ENCODE data around the gene ABCB6.
"Not testable (repeated sequence)": the region's sequence is repeated elsewhere in the genome, so short reads cannot be mapped to it uniquely, and the experiment has no call there.

The ABCB6 gene

DNA sequence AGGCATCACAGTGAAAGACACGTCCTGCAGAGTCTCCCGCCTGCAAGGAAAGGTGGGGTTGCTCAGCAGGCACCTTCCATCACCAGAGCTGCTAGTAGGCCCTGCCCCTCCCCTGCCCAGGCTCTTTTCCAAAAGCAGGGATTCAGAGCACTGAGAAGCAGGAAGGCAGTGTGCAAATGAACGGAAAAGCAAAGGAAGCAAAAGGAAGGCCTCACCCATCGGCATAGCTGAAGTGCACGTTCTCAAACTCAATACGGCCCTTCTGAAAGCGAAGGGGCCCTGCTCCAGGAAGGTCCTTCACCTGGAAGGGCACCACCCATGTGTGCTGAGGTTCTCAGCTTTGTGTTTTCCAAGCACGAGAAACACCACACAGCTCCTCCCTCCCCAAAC lies 5.7 kb downstream of the ABCB6 start:
- DNase-seq = no peak

DNA sequence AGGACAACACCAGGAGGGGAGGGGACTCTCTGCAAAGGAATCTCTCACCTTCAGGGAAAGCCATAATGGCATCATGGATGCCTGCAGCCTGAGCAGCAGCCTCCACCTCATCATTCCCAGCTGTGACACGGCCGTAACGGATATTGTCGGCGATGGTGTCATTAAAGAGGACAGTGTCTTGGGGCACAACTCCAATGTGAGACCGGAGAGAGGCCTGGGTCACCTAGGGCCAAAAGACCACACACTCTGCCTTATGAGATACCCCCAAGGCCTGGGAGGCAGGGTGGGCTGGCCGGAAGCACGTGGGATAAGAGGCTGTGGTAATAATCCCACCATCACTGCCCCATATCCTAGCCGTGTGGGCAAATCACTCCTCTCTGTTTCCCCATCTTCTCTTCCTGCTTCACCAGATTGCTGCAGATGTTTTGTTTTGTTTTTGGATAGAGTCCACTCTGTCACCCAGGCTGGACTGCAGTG lies 7.8 kb downstream of the ABCB6 start:
- DNase-seq = no peak

DNA sequence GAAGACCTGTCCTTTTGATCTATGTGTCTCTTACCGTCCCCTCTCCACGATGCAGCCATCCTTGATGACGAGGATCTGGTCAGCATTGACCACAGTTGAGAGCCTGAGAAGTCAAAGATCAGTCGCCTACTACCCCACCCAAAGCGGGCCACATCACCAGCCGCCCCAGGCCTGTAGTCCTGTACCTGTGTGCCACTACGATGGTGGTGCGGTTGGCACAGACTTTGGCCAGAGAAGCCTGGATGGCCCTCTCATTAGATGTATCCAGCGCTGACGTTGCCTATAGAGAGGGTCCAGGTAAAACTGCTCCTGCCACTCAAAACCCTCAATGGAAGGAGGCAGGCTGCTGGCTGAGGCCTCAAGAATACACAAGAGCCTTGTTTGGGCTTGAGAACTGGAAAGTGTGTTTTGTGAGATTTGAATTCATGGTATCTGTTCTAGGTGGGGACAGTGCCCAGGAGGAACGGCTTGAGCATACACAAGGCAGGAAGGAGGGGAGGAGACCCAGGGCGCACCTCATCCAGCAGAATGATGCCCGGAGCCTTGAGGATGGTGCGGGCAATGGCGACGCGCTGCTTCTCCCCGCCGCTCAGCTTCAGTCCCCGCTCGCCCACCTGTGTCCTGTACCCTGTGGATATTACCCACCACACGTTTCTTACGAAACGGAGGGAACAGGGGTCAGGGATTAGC lies 8.4 kb downstream of the ABCB6 start:
- DNase-seq = no peak

DNA sequence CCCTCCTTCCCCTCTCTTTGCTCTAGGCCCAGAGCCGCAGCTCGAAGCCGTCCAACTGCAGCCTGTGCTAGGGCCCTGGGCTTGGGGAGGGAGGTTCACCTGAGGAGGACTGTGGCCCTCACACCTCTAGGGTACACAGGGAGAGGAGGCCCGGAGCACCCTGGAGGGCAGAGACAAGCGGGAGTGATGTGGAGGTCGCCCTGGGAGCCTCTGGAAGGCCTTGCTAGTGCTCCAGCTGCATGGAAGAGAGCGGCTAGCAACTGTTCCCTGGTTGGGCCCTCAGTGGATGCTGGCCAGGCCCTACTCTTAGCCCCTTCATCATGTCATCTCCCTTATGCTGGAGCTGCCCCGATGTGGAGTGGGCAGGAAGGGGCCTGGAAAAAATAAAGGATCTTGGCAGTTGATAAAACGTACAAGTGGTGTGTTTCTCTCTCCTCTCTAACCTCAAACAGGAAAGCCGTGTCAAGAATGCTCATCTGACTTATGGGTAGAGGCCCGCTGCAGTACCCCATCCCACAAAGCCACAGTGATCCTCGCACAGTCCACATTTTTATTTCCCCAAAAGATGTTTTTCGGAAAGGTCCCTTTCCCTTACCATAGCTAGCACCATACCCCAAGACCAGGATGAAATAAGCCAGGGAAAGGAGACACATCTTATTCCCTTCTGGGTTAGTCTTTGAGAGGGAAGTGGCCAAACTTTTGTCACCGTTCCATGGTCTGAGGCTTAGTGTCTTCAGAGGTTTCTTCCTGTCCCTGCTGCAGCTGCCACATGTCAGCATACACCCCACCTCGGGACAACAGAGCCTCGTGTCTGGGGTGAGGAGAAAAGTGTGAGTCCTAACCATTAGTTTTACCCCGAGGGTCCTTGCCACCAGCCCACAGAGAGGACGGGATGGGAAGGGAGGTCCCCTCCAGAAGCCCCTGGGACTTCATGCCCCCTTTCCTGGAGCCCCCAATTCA lies 9.2 kb downstream of the ABCB6 start:
- DNase-seq = no peak

DNA sequence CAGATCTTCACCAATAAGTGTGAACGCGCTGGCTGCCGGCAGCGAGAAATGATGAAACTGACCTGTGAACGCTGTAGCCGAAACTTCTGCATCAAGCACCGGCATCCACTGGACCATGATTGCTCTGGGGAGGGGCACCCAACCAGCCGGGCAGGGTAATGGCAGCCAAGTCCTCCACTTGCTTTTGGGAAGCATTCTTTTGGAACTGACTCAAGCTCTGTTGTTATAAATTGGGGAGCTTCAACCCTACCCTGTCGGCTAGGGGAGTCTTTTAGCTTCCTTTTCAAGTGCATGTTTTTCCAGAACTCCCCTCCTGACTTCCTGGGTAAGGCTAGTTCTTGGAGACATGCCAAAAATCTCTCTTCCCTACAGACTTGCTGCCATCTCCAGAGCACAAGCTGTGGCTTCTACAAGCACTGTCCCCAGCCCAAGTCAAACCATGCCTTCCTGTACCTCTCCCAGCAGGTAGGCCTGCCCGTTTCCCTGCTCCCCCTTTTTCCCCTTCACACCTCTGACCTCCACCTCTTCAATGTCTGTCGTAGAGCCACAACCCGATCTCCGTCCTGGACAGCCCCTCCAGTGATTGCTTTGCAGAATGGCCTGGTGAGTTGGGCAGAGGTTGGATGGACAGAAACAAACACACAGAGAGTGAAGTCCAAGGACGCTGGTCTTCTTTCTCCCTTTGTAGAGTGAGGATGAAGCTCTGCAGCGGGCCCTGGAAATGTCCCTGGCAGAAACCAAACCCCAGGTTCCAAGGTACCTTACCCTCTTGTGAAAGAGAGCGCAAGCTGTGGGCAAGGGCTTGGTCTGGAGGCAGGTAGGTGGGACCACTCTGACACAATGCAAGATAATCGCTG lies 10.6 kb downstream of the ABCB6 start:
- no peak for DNase-seq

DNA sequence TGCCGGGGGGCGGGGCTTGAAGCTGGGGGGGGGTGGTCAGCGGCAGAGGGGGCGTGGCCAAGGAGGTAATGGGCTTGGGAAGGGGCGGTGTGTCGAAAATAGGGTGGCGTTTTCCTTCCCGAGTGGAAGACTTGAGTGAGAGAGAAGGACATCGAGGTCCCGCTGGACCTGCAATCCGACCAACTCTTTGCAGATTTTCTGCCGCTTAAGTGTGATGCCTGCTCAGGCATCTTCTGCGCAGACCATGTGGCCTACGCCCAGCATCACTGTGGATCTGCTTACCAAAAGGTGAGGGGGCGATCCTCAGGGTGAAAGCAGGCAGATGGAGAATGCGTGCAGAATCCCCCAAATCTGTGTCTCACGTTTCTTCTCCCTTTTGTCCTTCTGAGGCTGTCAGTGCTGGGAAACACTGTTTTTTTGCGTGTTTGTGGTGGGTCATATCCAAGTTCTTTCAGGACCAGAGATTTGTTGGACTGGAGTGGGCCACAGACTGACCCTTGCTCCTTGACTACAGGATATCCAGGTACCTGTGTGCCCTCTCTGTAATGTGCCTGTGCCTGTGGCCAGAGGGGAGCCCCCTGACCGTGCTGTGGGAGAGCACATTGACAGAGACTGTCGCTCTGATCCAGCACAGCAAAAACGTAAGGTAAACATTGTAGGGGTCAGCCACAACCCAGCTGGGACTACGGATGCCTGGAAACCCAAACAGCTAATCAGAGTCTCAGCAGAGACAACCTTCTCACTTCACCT lies 11.4 kb downstream of the ABCB6 start:
- DNase-seq = no peak

DNA sequence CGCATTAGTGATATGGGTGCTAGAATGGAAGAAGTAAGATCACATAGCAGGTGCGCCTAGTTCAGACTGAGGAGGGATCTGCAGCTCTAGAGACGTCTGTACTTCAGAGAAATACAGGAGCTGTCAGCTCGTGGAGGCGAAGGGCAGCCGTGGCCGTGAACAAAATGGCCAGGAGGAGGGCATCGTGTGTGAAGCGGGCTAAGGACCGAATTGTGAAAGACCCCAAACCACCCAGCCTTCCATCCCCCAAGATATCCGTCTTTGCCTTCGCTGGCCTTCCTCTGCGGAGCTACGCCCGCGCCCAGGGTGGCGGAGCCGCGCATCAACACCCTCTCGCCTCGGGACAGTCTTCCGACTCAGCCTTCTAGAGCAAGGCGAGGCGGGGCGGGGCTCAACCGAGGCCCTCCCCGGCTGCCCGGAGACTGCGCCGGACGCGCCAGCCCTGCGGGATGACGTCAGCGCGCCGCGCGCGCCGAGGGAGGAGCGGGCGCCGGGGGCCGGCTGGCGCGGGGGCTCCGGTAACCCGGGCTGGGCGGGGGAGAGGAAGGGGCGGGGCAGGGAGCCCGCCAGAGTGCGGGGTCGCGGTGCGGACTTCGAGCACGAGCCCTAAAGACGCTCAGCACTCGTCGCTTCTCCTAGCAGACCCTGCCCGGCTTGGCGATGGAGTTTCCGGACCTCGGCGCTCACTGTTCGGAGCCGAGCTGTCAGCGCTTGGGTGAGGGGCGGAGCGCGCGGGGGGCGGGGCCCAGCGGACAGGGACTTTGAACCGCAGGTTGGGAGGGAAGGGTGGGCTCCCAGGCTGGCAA lies 12.2 kb downstream of the ABCB6 start, which contains the start of gene ZFAND2B:
TSS of gene ZFAND2B (plus strand) at position 455 of the 806 bp plus-strand sequence. CDS start at position 661, 206 bp downstream.
- peak; percentile 94 to 96 for DNase-seq

DNA sequence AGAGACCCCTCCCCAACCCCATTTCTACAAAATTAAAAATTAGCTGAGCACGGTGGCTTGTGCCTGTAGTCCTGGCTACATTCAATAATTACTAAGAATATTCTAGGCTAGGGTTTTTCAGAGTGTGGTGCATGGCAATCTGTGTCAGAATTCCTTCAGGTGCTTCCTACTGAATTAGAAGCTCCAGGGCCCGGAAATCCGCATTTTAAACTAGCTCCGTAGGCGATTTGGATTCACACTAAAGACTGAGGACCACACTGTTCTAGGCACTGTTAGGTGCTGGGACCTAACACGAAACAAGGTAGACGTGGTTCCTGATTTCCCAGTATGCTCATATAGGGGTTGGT lies 12.8 kb downstream of the ABCB6 start:
- no peak for DNase-seq

DNA sequence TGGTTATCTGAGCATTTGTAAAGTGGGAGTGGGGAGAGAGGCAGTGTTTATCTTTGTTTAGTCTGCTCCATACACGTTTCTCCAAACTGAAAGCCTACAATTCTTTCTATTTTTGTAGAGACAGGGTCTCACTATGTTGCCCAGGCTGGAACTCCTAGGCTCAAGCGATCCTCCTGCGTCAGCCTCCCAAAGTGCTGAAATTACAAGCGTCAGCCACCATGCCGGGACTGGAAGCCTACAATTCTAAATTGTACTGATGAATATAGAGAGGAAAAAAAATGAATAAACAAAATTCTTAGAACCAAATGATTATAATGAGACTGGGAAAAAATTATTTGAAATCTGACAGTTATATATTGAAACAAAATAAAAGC lies 13.6 kb downstream of the ABCB6 start:
- no peak for DNase-seq

DNA sequence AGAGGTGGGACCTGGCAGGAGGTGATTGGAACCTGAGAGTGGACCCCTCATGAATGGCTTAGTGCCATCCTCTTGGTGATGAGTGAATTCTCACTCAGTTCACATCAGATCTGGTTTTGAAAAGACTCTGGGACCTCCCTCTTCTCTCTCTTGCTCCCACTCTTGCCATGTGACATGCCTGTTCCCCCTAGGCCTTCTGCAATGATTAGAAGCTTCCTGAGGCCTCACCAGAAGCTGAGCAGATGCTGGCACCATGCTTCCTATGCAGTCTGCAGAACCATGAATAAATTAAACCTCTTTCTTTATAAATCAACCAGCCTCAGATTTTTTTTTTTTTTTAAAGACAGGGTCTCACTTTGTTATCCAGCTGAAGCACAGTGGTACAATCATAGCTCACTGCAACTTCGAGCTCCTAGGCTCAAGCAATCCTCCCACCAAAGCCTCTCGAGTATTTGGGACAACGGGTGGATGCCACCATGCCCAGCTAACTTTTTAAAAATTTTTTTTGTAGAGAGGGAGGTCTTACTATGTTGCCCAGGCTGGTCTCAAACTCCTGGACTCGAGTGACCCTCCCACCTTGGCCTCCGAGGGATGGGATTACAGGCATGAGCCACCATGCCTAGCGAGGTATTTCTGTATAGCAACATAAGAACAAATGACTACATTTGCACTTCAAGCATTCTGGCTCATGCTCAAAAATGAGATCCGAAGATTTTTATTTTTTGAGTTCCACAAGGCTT lies 14.2 kb downstream of the ABCB6 start:
- DNase-seq = no peak

DNA sequence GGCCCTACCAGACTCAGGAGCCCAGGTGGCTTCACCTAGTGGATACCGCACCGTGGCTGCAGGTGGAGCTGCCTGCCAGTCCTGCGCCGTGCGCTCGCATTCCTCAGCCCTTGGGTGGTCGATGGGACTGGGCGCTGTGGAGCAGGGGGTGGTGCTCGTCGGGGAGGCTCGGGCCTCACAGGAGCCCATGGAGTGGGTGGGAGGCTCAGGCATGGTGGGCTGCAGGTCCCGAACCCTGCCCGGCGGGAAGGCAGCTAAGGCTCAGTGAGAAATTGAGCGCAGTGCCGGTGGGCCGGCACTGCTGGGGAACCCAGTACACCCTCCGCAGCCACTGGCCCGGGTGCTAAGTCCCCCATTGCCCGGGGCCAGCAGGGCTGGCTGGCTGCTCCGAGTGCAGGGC lies 17.4 kb downstream of the ABCB6 start:
- not testable (repeated sequence) for DNase-seq

DNA sequence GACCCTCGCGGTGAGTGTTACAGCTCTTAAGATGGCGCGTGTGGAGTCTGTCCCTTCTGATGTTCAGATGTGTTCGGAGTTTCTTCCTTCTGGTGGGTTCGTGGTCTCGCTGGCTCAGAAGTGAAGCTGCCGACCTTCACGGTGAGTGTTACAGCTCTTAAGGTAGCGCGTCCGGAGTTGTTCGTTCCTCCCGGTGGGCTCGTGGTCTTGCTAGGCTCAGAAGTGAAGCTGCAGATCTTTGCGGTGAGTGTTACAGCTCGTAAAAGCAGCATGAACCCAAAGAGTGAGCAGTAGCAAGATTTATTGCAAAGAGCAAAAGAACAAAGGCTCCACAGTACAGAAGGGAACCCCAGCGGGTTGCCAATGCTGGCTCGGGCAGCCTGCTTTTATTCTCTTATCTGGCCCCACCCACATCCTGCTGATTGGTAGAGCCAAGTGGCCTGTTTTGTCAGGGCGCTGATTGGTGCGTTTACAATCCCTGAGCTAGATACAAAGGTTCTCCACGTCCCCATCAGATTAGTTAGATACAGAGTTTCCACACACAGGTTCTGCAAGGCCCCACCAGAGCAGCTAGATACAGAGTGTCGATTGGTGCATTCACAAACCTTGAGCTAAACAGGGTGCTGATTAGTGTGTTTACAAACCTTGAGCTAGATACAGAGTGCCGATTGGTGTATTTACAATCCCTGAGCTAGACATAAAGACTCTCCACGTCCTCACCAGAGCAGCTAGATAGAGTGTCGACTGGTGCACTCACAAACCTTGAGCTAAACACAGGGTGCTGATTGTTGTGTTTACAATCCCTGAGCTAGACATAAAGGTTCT lies 18.0 kb downstream of the ABCB6 start:
- peak; percentile 27 to 57 for DNase-seq

DNA sequence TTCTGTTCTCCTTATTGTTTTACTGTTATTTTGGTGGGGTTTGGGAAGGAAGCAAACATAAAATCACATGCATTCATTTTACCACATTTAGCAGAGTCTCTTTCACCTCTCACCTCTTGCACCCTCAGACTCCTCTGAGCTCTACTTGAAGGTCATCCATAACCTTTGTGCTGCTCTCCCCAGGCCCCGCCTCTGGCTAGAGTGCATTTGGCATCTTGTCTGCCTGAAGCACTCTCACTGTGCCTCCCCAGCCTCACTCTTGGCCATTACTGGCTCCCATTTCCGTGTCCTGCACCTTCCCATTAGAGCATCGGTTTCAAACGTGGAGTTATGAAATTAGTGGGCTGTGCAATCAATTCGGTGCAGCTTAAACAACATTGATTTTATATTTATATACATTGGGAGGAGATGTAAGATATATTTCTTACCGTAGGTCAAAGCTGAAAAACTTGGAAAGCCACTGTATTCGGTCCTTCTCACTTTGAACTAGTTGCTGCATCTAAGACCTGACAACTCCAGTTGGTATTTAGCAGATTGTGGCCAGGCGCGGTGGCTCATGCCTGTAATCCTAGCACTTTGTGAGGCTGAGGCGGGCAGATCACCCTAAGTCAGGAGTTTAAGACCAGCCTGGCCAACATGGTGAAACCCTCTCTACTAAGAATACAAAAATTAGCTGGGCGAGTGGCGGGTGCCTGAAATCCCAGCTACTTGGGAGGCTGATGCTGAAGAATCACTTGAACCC lies 19.1 kb downstream of the ABCB6 start:
- DNase-seq = no peak

DNA sequence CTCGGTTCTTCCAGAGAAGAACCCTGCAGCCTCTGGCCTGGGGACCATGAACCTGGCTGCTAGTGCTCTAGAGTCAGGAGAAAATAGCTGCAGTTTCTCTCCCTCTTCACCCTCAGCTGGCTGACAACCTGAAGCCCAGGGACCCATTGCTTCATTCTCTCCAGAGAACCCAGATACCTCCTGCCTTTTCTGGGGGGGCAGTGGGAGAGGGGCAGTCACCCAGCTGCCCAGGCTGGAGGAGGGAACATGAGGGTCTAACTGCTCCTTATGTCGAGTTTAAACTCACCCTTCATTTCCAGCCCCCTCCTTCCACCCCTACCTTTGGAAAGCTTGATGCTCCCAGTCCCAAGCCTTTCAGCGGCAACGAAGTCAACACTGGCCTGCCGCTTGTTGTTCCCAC lies 19.8 kb downstream of the ABCB6 start:
- DNase-seq = no peak

DNA sequence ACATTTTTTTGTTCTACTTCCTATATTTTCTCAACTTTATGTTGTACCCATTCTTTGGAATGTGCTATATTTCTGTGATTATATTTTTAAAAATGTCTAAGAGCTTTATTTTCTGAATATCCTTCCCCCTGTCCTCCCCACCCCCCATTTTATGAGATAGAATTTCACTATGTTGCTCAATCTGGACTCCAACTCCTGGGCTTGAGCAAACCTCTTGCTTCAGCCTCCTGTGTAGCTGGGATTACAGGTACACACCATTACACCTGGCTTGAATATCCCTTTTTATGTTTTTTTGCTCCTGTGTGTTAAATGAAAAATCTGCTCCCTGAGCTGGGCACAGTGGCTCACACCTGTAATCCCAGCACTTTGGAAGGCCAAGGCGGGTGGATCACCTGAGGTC lies 21.4 kb downstream of the ABCB6 start:
- DNase-seq = no peak

DNA sequence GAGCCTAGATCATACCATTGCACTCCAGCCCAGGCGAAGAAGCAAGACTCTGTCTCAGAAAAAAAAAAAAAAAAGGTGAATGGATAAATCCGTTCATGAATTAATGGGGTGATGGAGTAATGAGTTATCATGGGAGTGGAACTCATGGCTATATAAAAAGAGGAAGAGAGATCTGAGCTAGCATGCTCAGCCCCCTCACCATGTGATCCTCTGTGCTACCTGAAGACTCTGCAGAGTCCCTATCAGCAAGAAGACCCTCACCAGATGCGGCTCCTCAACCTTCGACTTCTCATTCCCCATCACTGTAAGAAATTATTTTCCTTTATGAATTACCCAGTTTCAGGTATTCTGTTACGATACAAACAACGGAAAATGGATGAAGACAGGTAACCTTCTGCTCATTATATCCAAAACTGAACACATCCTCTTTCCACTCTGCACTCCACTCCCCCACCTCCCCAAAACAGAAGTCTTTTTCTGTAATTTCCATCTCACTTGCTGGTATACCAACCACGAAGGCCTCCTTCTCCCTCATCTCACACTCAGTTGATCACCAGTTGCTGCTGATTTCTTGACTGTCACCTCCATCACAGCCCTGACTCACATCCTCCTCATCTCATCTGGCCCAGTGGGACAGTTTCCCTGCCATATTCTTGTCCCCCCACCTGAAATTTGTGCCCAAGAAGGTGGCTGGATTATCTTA lies 31.9 kb downstream of the ABCB6 start:
- no peak for DNase-seq

DNA sequence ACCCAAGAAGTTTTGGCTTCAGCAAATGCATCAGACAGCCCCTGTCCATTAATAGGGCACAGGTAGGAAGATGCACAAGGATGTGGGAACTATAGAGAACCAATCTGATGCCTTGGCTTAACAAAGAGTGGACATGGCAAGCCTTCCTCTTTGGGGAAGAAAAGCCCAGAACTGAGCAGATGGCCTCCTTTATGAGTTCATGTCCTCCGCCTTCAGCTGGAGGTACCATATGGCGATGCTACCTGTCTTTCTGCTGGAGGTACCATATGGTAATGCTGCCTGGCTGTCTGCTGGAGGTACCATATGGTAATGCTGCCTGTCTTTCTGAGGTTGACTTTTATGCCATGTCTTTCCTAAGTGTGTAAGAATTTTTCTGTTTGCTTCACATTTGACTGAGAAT lies 34.6 kb downstream of the ABCB6 start:
- no peak for DNase-seq

DNA sequence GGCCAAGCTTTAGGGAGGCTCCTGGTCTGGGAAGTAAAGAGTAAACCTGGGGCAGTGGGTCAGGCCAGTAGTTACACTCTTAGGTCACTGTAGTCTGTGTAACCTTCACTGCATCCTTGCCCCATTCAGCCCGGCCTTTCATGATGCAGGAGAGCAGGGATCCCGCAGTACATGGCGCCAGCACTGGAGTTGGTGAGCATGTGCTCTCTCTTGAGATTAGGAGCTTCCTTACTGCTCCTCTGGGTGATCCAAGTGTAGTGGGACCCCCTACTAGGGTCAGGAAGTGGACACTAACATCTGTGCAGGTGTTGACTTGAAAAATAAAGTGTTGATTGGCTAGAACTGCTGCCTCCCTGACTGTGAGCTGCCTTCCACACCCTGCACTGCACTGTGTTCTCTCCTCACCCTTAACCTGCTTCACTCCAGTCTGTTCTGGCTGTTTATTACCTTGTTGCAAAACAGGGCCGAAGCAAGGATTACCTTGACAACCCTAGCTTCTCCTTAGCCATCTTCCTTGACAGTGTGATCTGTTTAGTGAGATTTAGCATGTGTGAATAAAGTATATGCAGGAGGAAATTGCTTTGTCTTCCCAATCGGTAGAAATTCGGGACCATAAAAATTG lies 35.5 kb downstream of the ABCB6 start:
- DNase-seq = no peak

All from CD4-positive, alpha-beta T cell treated with Interferon alpha-2 for 1 hour (primary cell).